WTC11 (cell line): ENCODE data around the gene NDUFV1.

Source experiments
- CBFB ChIP-seq: sonication (generic); formaldehyde crosslinking; IDR thresholded peaks from 2 replicates; pipeline ENCODE4 v1.8.1; 2022; ENCODE audit warnings: mild to moderate bottlenecking, low read depth, missing genetic modification reagents
- ELF4 ChIP-seq: sonication (generic); formaldehyde crosslinking; IDR thresholded peaks from 2 replicates; pipeline ENCODE4 v1.8.1; 2022; ENCODE audit warnings: low read depth, mild to moderate bottlenecking, moderate library complexity, missing genetic modification reagents
- EMX1 ChIP-seq: fragments of 250-450 bp; sonication (Bioruptor Pico); IDR thresholded peaks from 2 replicates; pipeline ENCODE4 v1.8.0; 2021; ENCODE audit warnings: mild to moderate bottlenecking
- FOXJ3 ChIP-seq: sonication (generic); formaldehyde crosslinking; IDR thresholded peaks from 2 replicates; pipeline ENCODE4 v1.9.0; 2021; ENCODE audit warnings: missing genetic modification reagents, mild to moderate bottlenecking, borderline replicate concordance
- GABPB1 ChIP-seq: sonication (generic); formaldehyde crosslinking; IDR thresholded peaks from 2 replicates; pipeline ENCODE4 v1.8.1; 2023; ENCODE audit warnings: mild to moderate bottlenecking, missing genetic modification reagents
- SP1 ChIP-seq: sonication (generic); formaldehyde crosslinking; conservative IDR thresholded peaks from 2 replicates; pipeline ENCODE4 v1.8.1; 2022; ENCODE audit warnings: missing genetic modification reagents
- ZNF263 ChIP-seq: sonication (generic); formaldehyde crosslinking; IDR thresholded peaks from 2 replicates; pipeline ENCODE4 v1.8.1; 2022; ENCODE audit warnings: low read depth, mild to moderate bottlenecking, moderate library complexity, missing genetic modification reagents
- TF ChIP-seq, protein P1 (sequence below): fragments of 200-600 bp; IDR thresholded peaks from 2 replicates; pipeline ENCODE4 v1.8.0; 2022; ENCODE audit warnings: antibody characterized with exemption
- TF ChIP-seq, protein P2 (sequence below): sonication (generic); formaldehyde crosslinking; IDR thresholded peaks from 2 replicates; pipeline ENCODE4 v1.8.0; 2022; ENCODE audit warnings: mild to moderate bottlenecking, missing genetic modification reagents
- TF ChIP-seq, protein P3 (sequence below): sonication (generic); formaldehyde crosslinking; IDR thresholded peaks from 2 replicates; pipeline ENCODE4 v1.8.1; 2022; ENCODE audit warnings: low read depth, missing genetic modification reagents, borderline replicate concordance
- TF ChIP-seq, protein P4 (sequence below): sonication (generic); formaldehyde crosslinking; IDR thresholded peaks from 2 replicates; pipeline ENCODE4 v1.8.0; 2022; ENCODE audit warnings: mild to moderate bottlenecking, missing genetic modification reagents
- TF ChIP-seq, protein P5 (sequence below): sonication (generic); formaldehyde crosslinking; conservative IDR thresholded peaks from 2 replicates; pipeline ENCODE4 v1.8.1; 2022; ENCODE audit warnings: mild to moderate bottlenecking, missing genetic modification reagents
- TF ChIP-seq, protein P6 (sequence below): sonication (generic); formaldehyde crosslinking; IDR thresholded peaks from 2 replicates; pipeline ENCODE4 v1.8.1; 2023; ENCODE audit warnings: mild to moderate bottlenecking, missing genetic modification reagents, moderate library complexity

DNA sequence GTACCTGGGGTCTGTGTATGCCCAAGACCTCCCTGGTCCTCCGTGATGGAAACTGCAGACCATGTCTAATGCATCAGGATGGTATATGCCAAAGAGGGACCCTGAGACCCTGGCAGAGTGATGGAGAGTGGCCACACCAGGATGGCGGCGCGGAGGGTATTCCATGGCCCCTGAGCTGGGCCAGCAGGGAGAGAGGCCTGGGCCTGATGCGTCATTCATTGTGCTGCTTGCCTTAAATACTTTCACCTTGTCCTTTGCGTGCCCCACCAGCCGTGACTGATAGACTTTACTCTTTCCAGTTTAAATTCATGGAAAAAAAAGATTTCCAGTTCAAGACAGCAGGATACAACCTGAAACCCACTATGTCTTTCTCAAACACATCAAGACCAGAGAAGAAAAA is 5.6 kb upstream of the NDUFV1 start:
- TF ChIP-seq, protein P1, sequence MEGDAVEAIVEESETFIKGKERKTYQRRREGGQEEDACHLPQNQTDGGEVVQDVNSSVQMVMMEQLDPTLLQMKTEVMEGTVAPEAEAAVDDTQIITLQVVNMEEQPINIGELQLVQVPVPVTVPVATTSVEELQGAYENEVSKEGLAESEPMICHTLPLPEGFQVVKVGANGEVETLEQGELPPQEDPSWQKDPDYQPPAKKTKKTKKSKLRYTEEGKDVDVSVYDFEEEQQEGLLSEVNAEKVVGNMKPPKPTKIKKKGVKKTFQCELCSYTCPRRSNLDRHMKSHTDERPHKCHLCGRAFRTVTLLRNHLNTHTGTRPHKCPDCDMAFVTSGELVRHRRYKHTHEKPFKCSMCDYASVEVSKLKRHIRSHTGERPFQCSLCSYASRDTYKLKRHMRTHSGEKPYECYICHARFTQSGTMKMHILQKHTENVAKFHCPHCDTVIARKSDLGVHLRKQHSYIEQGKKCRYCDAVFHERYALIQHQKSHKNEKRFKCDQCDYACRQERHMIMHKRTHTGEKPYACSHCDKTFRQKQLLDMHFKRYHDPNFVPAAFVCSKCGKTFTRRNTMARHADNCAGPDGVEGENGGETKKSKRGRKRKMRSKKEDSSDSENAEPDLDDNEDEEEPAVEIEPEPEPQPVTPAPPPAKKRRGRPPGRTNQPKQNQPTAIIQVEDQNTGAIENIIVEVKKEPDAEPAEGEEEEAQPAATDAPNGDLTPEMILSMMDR: no peak
- TF ChIP-seq, protein P2, sequence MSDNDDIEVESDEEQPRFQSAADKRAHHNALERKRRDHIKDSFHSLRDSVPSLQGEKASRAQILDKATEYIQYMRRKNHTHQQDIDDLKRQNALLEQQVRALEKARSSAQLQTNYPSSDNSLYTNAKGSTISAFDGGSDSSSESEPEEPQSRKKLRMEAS (CRISPR knock-in tag): no peak
- TF ChIP-seq SP1 (CRISPR knock-in tag) (no peak), FOXJ3 (CRISPR knock-in tag) (no peak), ELF4 (CRISPR knock-in tag) (no peak), EMX1 (CRISPR knock-in tag) (no peak), GABPB1 (no peak), ZNF263 (CRISPR knock-in tag) (no peak), CBFB (CRISPR knock-in tag) (no peak)
- TF ChIP-seq, protein P3, sequence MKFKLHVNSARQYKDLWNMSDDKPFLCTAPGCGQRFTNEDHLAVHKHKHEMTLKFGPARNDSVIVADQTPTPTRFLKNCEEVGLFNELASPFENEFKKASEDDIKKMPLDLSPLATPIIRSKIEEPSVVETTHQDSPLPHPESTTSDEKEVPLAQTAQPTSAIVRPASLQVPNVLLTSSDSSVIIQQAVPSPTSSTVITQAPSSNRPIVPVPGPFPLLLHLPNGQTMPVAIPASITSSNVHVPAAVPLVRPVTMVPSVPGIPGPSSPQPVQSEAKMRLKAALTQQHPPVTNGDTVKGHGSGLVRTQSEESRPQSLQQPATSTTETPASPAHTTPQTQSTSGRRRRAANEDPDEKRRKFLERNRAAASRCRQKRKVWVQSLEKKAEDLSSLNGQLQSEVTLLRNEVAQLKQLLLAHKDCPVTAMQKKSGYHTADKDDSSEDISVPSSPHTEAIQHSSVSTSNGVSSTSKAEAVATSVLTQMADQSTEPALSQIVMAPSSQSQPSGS (CRISPR knock-in tag): no peak
- TF ChIP-seq, protein P4, sequence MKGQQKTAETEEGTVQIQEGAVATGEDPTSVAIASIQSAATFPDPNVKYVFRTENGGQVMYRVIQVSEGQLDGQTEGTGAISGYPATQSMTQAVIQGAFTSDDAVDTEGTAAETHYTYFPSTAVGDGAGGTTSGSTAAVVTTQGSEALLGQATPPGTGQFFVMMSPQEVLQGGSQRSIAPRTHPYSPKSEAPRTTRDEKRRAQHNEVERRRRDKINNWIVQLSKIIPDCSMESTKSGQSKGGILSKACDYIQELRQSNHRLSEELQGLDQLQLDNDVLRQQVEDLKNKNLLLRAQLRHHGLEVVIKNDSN (CRISPR knock-in tag): no peak
- TF ChIP-seq, protein P5, sequence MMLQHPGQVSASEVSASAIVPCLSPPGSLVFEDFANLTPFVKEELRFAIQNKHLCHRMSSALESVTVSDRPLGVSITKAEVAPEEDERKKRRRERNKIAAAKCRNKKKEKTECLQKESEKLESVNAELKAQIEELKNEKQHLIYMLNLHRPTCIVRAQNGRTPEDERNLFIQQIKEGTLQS (CRISPR knock-in tag): no peak
- TF ChIP-seq, protein P6, sequence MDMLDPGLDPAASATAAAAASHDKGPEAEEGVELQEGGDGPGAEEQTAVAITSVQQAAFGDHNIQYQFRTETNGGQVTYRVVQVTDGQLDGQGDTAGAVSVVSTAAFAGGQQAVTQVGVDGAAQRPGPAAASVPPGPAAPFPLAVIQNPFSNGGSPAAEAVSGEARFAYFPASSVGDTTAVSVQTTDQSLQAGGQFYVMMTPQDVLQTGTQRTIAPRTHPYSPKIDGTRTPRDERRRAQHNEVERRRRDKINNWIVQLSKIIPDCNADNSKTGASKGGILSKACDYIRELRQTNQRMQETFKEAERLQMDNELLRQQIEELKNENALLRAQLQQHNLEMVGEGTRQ (CRISPR knock-in tag): no peak
